GM23338 (cell line): ENCODE measurements around the gene FNDC10. TPM values are rescaled to one million over a fixed set of nuclear protein-coding genes. Genes with fewer than 3 reads are reported as not detected.

Experiments
- ATAC-seq: fragments of 200-7000 bp; cut with Tn5 transposase; 3 replicates; pipeline ENCODE4 v1.9.1; 2020
- DNase-seq: peaks from one replicate; pipeline ENCODE4 v3.0.0-alpha.2; 2015; ENCODE audit warnings: low spot score
- H2AFZ ChIP-seq: fragments of 200-600 bp; sonication (generic); 2 replicates; pipeline ENCODE4 v1.8.0; 2016; ENCODE audit warnings: antibody characterized with exemption, mild to moderate bottlenecking, moderate library complexity
- H3F3A ChIP-seq: fragments of 200-600 bp; sonication (generic); replicated peaks from 2 replicates; pipeline ENCODE4 v1.8.0; 2017; ENCODE audit warnings: antibody characterized with exemption, mixed run types, low read depth
- H3K27ac ChIP-seq: fragments of 200-600 bp; sonication (generic); 2 replicates; pipeline ENCODE4 v1.6.1; 2016; ENCODE audit warnings: low read depth
- H3K27me3 ChIP-seq: fragments of 200-600 bp; sonication (generic); 2 replicates; pipeline ENCODE4 v1.8.0; 2016; ENCODE audit warnings: mild to moderate bottlenecking, mixed run types, moderate library complexity; ENCODE audit not compliant: insufficient read depth
- H3K36me3 ChIP-seq: fragments of 200-600 bp; sonication (generic); 2 replicates; pipeline ENCODE4 v1.8.0; 2016; ENCODE audit warnings: mild to moderate bottlenecking; ENCODE audit not compliant: insufficient read depth
- H3K4me1 ChIP-seq: fragments of 200-600 bp; sonication (generic); 2 replicates; pipeline ENCODE4 v1.8.0; 2016; ENCODE audit warnings: mild to moderate bottlenecking, moderate library complexity; ENCODE audit not compliant: insufficient read depth
- H3K4me2 ChIP-seq: fragments of 200-600 bp; sonication (generic); 2 replicates; pipeline ENCODE4 v1.7.1; 2017; ENCODE audit warnings: mixed run types
- H3K4me3 ChIP-seq: fragments of 200-600 bp; sonication (generic); 2 replicates; pipeline ENCODE4 v1.6.1; 2016; ENCODE audit warnings: mixed run types
- H3K79me2 ChIP-seq: fragments of 200-600 bp; sonication (generic); replicated peaks from 2 replicates; pipeline ENCODE4 v1.8.0; 2017; ENCODE audit warnings: mild to moderate bottlenecking; ENCODE audit not compliant: insufficient read depth
- H3K9me2 ChIP-seq: fragments of 200-600 bp; sonication (generic); 2 replicates; pipeline ENCODE4 v1.8.0; 2017; ENCODE audit not compliant: insufficient read depth
- H4K20me1 ChIP-seq: fragments of 200-600 bp; sonication (generic); replicated peaks from 2 replicates; pipeline ENCODE4 v1.8.0; 2017; ENCODE audit warnings: mild to moderate bottlenecking; ENCODE audit not compliant: insufficient read depth
- H3K27ac Mint-ChIP-seq: 2 replicates; pipeline ENCODE4 v1.8.0; 2020; ENCODE audit warnings: inconsistent platforms, mild to moderate bottlenecking, moderate library complexity, mixed read lengths
- H3K27me3 Mint-ChIP-seq: 3 replicates; pipeline ENCODE4 v1.8.0; 2022; ENCODE audit warnings: low read depth, mild to moderate bottlenecking, moderate library complexity, mixed read lengths, inconsistent platforms; ENCODE audit not compliant: insufficient read depth, poor library complexity
- H3K36me3 Mint-ChIP-seq: 3 replicates; pipeline ENCODE4 v1.8.0; 2021; ENCODE audit warnings: low read depth, mild to moderate bottlenecking, inconsistent platforms, moderate library complexity, mixed read lengths
- H3K4me1 Mint-ChIP-seq: 3 replicates; pipeline ENCODE4 v1.8.0; 2020; ENCODE audit warnings: mild to moderate bottlenecking, inconsistent platforms, mixed read lengths
- H3K4me3 Mint-ChIP-seq: 3 replicates; pipeline ENCODE4 v1.8.0; 2021; ENCODE audit warnings: moderate library complexity, mild to moderate bottlenecking, inconsistent platforms, mixed read lengths
- H3K9me3 Mint-ChIP-seq: 3 replicates; pipeline ENCODE4 v1.8.0; 2020; ENCODE audit warnings: moderate library complexity, mild to moderate bottlenecking, inconsistent platforms, mixed read lengths
- CREB1 ChIP-seq: fragments of 250-450 bp; sonication (Bioruptor Pico); IDR thresholded peaks from 2 replicates; pipeline ENCODE4 v1.5.0; 2020; ENCODE audit warnings: low read depth, mild to moderate bottlenecking, moderate library complexity
- ETS1 ChIP-seq: IDR thresholded peaks from 2 replicates; pipeline ENCODE4 v1.6.1; 2016; ENCODE audit warnings: antibody characterized with exemption
- EZH2 ChIP-seq: fragments of 200-600 bp; sonication (generic); IDR thresholded peaks from one replicate; pipeline ENCODE4 v1.8.0; 2017; ENCODE audit warnings: antibody characterized with exemption, mild to moderate bottlenecking, low read depth; ENCODE audit not compliant: unreplicated experiment
- EZH2phosphoT487 ChIP-seq: fragments of 200-600 bp; sonication (generic); IDR thresholded peaks from one replicate; pipeline ENCODE4 v1.8.1; 2018; ENCODE audit warnings: antibody characterized with exemption; ENCODE audit not compliant: unreplicated experiment
- NANOG ChIP-seq: IDR thresholded peaks from 2 replicates; pipeline ENCODE4 v1.6.1; 2016; ENCODE audit warnings: antibody characterized with exemption, borderline replicate concordance
- POLR2AphosphoS5 ChIP-seq: IDR thresholded peaks from 2 replicates; pipeline ENCODE4 v1.6.1; 2016; ENCODE audit warnings: antibody characterized with exemption, low read depth
- STAT1 ChIP-seq: IDR thresholded peaks from one replicate; pipeline ENCODE4 v1.6.1; 2016; ENCODE audit warnings: antibody characterized with exemption; ENCODE audit not compliant: unreplicated experiment
- ZNF114 ChIP-seq: fragments of 250-450 bp; sonication (Bioruptor Pico); IDR thresholded peaks from 2 replicates; pipeline ENCODE4 v1.5.0; 2020; ENCODE audit warnings: mild to moderate bottlenecking, moderate library complexity
- polyA plus RNA-seq: library from polyadenylated mRNA; unstranded; fragments of >200 nt; fragmentation: Nextera tagmentation; extraction: Ambion mirVana; gene quantifications from 2 replicates; pipeline ENCODE4 v1.2.1, GENCODE V29; 2016
- total RNA-seq: library from RNA; depleted of rRNA; stranded (reverse); fragments of >200 nt; shearing (Covaris generic); gene quantifications from 2 replicates; pipeline ENCODE4 v1.2.3, GENCODE V29; 2014
- TF ChIP-seq, protein P1 (sequence below): IDR thresholded peaks from one replicate; pipeline ENCODE4 v1.6.1; 2018; ENCODE audit warnings: antibody characterized with exemption; ENCODE audit not compliant: unreplicated experiment

The FNDC10 gene
- total and polyA plus RNA-seq, 2 experiments from 2014 or later = 7.7 to 15.1 TPM

- TF ChIP-seq, protein P1, sequence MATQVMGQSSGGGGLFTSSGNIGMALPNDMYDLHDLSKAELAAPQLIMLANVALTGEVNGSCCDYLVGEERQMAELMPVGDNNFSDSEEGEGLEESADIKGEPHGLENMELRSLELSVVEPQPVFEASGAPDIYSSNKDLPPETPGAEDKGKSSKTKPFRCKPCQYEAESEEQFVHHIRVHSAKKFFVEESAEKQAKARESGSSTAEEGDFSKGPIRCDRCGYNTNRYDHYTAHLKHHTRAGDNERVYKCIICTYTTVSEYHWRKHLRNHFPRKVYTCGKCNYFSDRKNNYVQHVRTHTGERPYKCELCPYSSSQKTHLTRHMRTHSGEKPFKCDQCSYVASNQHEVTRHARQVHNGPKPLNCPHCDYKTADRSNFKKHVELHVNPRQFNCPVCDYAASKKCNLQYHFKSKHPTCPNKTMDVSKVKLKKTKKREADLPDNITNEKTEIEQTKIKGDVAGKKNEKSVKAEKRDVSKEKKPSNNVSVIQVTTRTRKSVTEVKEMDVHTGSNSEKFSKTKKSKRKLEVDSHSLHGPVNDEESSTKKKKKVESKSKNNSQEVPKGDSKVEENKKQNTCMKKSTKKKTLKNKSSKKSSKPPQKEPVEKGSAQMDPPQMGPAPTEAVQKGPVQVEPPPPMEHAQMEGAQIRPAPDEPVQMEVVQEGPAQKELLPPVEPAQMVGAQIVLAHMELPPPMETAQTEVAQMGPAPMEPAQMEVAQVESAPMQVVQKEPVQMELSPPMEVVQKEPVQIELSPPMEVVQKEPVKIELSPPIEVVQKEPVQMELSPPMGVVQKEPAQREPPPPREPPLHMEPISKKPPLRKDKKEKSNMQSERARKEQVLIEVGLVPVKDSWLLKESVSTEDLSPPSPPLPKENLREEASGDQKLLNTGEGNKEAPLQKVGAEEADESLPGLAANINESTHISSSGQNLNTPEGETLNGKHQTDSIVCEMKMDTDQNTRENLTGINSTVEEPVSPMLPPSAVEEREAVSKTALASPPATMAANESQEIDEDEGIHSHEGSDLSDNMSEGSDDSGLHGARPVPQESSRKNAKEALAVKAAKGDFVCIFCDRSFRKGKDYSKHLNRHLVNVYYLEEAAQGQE = no peak
- no peak for TF ChIP-seq ZNF114 (CRISPR knock-in tag)
- TF ChIP-seq STAT1 = no peak
- TF ChIP-seq NANOG = no peak
- no peak for TF ChIP-seq POLR2AphosphoS5
- no peak for TF ChIP-seq ETS1
- no peak for TF ChIP-seq EZH2phosphoT487
These were observed 37.3 kb downstream of the FNDC10 start (continued) for GRCh38 chr1:1562556-1563195.

DNA sequence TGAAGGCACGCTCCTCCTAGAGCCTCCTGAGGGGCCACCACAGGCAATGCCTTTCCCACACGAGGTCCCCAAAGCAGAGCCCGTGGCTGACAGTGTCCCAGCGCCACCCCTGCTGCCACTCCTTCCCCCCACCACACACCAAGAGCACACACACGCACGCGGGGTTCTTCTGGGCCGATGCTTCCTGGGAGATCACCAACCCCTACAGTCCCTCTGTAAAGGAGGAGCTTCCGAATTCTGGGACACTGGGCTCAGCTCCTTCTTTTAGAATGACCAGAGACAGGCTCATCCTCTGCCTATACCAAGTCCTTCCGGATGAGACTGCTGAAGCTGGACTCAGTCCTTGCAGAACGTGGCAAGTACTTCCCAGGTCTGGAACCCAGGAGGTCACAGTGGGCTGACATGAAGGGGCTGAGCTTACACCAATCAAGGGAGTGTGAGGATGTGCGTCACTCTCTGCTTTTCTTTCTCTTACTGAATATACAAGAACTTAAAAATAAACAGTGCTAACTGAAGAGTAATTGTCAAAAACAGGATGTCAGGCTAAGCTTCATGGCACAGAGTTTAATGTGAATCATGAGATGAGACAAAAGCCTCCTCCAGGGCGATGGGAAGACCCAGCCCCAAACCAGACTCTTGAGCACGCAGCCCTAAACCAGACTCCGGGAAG lies 38.0 kb downstream of the FNDC10 start:
- H3K4me1 Mint-ChIP-seq = peaks cover under 1% of the 10 kb centered on the region; the same call in 2 of the 3 replicates
- Histone ChIP-seq H3K4me3 (no peak overlapping the region), H3K36me3 (peaks cover 23% of the 10 kb centered on the region), H2AFZ (no peak overlapping the region), H3K4me2 (no peak overlapping the region), H3K27me3 (no peaks in the 10 kb centered on the region), H3K9me2 (no peaks in the 10 kb centered on the region), H3K27ac (no peak overlapping the region), H3K79me2 (peaks cover 40% of the 10 kb centered on the region), H3K4me1 (peaks cover 1% of the 10 kb centered on the region; the same call in 1 of the 2 replicates), H3F3A (peaks cover 27% of the 10 kb centered on the region), H4K20me1 (peaks cover 36% of the 10 kb centered on the region)
- no peak overlapping the region for H3K4me3 Mint-ChIP-seq
- H3K9me3 Mint-ChIP-seq = no peaks in the 10 kb centered on the region; the same call in 2 of the 3 replicates
- TF ChIP-seq EZH2 = no peak
- no peak for TF ChIP-seq CREB1 (CRISPR knock-in tag)
- ATAC-seq (no peak), DNase-seq (no peak)
- H3K36me3 Mint-ChIP-seq = peaks cover 59% of the 10 kb centered on the region
- H3K27me3 Mint-ChIP-seq = peaks cover 19% of the 10 kb centered on the region
- peak overlapping the region; percentile 77 for H3K27ac Mint-ChIP-seq
